HEK293T (cell line): Measurements from ENCODE around the gene CERS4.

ENCODE experiments used
- ARNT ChIP-seq: fragments of 450-650 bp; IDR thresholded peaks from 2 replicates; pipeline ENCODE4 v1.6.1; 2017; ENCODE audit warnings: mild to moderate bottlenecking
- CTBP1 ChIP-seq: fragments of 450-650 bp; IDR thresholded peaks from 2 replicates; pipeline ENCODE4 v1.6.1; 2016; ENCODE audit warnings: borderline replicate concordance
- ELF4 ChIP-seq: fragments of 450-650 bp; IDR thresholded peaks from 2 replicates; pipeline ENCODE4 v1.6.1; 2017; ENCODE audit warnings: antibody characterized with exemption
- FOXK2 ChIP-seq: fragments of 450-650 bp; IDR thresholded peaks from 2 replicates; pipeline ENCODE4 v1.6.1; 2016; ENCODE audit warnings: mild to moderate bottlenecking
- FOXM1 ChIP-seq: fragments of 450-650 bp; IDR thresholded peaks from 2 replicates; pipeline ENCODE4 v1.6.1; 2017; ENCODE audit warnings: mild to moderate bottlenecking, borderline replicate concordance
- L3MBTL2 ChIP-seq: fragments of 450-650 bp; conservative IDR thresholded peaks from 2 replicates; pipeline ENCODE4 v1.6.1; 2016; ENCODE audit warnings: mild to moderate bottlenecking
- LEF1 ChIP-seq: fragments of 450-650 bp; IDR thresholded peaks from 2 replicates; pipeline ENCODE4 v1.6.1; 2017; ENCODE audit warnings: mild to moderate bottlenecking, borderline replicate concordance
- NFRKB ChIP-seq: fragments of 450-650 bp; IDR thresholded peaks from 2 replicates; pipeline ENCODE4 v1.6.1; 2016; ENCODE audit warnings: mild to moderate bottlenecking, moderate library complexity
- PKNOX1 ChIP-seq: fragments of 450-650 bp; IDR thresholded peaks from 2 replicates; pipeline ENCODE4 v1.6.1; 2016
- SP1 ChIP-seq: fragments of 450-650 bp; IDR thresholded peaks from 2 replicates; pipeline ENCODE4 v1.6.1; 2017
- SUZ12 ChIP-seq: fragments of 450-650 bp; IDR thresholded peaks from 2 replicates; pipeline ENCODE4 v1.6.1; 2016; ENCODE audit warnings: mild to moderate bottlenecking
- TARDBP ChIP-seq: fragments of 450-650 bp; IDR thresholded peaks from 2 replicates; pipeline ENCODE4 v1.6.1; 2016
- ZNF384 ChIP-seq: fragments of 450-650 bp; IDR thresholded peaks from 2 replicates; pipeline ENCODE4 v1.6.1; 2016

DNA sequence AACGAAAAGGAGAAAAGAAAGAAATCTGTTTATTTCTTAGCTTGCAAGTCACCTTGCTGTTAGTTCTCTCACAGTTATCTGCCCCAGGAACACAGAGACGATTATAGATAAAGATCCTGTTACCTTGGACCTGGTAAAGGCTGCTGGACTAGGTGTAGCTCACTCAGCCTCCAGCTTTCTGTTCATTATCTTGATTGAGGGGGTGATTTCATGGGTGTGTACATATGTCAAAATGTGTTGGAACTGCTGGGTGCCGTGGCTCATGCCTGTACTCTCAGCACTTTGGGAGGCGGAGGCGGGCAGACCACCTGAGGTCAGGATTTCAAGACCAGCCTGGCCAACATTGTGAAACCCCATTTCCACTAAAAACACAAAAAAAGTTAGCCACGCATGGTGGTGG lies 27.9 kb downstream of the CERS4 start:
- TF ChIP-seq TARDBP = no peak
- no peak for TF ChIP-seq SUZ12
- no peak for TF ChIP-seq SP1
- TF ChIP-seq FOXM1 = no peak
- no peak for TF ChIP-seq ARNT
- TF ChIP-seq CTBP1 = no peak
- TF ChIP-seq NFRKB = no peak
- TF ChIP-seq ELF4 = no peak
- no peak for TF ChIP-seq FOXK2
- TF ChIP-seq L3MBTL2 = no peak
- TF ChIP-seq LEF1 = no peak
- no peak for TF ChIP-seq PKNOX1
- TF ChIP-seq ZNF384 = no peak
